Heart left ventricle (tissue), 13 donors: Measurements from ENCODE around the gene IGSF6.

Experiments
- CTCF ChIP-seq, 12 donors: fragments of 200-600 bp; sonication (generic) in 4 of 12; IDR thresholded peaks; one replicate each; pipeline versions ENCODE4 v1.5.0 to v1.8.0; 2018 to 2022; ENCODE audit warnings: antibody characterized with exemption in 12 of 12, mild to moderate bottlenecking in 5 of 12
- POLR2A ChIP-seq, 2 donors: fragments of 450-650 bp; IDR thresholded peaks; one replicate each; pipeline ENCODE4 v1.6.1; 2017; ENCODE audit warnings: antibody characterized with exemption in 2 of 2, mild to moderate bottlenecking in 2 of 2, moderate library complexity in 2 of 2
- donor health status: ischemic (EF 13 %, LVEDD 7.1; RV severe dilation, severe dysfunction).
- donor health status: DM: no; HTN: yes; CAD: no.
- donor health status: DM: no; HTN: no; CAD: no.
- donor health status: ischemic (EF 25% LVEDD 6.9; RV normal size, moderate dysfunction).
- donor health status: ischemic (EF 25% LVEDD 5.7; RV mildly dilated, moderate dysfunction).
- donor health status: ischemic (EF 35%, LVEDD 5.7; RV mildly dilated, moderate dysfunction).
- donor health status: nonischemic (EF 11% LVEDD 7.7; RV severe dilation, severe dysfunction).
- donor health status: DM: yes; HTN: yes; CAD: no.
- donor health status: PGD.
- donor health status: ischemic (EF 29% LVEDD 5.4; RV normal size, mild dysfunction).
- donor health status: nonischemic (EF 23%, LVEDD 6.1; RV moderate dilation, normal function).

DNA sequence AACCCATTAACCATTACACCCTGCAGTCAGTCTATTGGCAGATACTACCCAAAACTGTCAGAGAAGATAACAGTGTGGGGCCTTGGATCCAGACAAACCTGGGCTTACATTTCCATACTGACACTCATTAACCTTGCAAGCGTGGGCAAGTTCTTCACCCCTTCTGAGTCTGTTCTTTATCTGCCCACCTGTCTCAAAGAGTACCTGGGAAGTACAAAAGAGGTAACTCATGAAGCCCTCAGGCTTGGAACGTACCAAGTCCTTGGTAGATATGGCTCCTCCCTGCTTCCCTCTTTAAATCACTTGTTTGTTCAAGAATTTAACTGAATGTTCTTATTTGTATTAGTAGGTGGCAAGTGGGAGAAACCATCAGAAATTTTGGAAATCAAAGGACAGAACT is 2.5 kb upstream of the IGSF6 start:
- TF ChIP-seq CTCF (IDR thresholded peaks at IDR 0.05) (no peak), POLR2A (IDR thresholded peaks at IDR 0.05) (no peak)
